ENCODE results near the gene ADAM30. TPM values are rescaled to one million over a fixed set of nuclear protein-coding genes. Genes with fewer than 3 reads are reported as not detected.

Gene ADAM30
- total and polyA plus RNA-seq, 3 experiments from 2014 or later: not detected

DNA sequence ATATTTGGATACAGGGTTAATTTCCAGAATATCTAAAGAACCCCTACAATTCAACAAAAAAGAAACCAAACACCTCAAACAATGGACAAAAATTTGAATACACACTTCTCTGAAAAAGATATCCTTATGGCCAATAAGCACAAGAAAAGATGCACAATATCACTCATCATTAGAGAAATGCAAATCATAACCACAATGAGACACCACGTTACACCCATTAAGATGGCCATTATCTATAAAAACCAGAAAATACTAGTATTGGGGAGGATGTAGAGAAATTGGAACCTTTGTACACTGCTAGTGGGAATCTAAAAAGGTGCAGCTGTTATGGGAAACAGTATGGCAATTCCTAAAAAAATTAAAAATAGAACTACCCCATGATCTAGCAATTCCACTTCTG is 4.9 kb downstream of the ADAM30 start:
- H3K36me3 Mint-ChIP-seq: peaks cover 0 to 18% (median 0%) of the 10 kb centered on the region in 3 donors
- no peaks in the 10 kb centered on the region for H3K36me3 ChIP-seq (ENCODE audit: insufficient read depth, low read length)
- no peaks in the 10 kb centered on the region for H3K4me1 ChIP-seq (ENCODE audit: insufficient read depth, low read length)
- no peaks in the 10 kb centered on the region for H3K9me3 ChIP-seq (ENCODE audit: low read length)
- peaks cover 3 to 14% (median 11%) of the 10 kb centered on the region in 5 donors for H3K9me3 Mint-ChIP-seq
- no peak overlapping the region for H3K27ac Mint-ChIP-seq
- H3K27ac ChIP-seq (ENCODE audit: low read depth, low read length): no peak overlapping the region
- no peak for DNase-seq
- ChIA-PET POLR2A (no interaction called here), CTCF (no interaction called here)
- H3K27me3 ChIP-seq (ENCODE audit: insufficient read depth, low read length, poor library complexity, severe bottlenecking): no peaks in the 10 kb centered on the region
- H3K4me1 Mint-ChIP-seq: peaks cover 0 to 12% (median 11%) of the 10 kb centered on the region in 3 donors
- H3K4me3 Mint-ChIP-seq: no peak overlapping the region
- no peak overlapping the region for H3K4me3 ChIP-seq (ENCODE audit: low read length)
- H3K27me3 Mint-ChIP-seq: peaks cover 11 to 49% of the 10 kb centered on the region in 2 donors

DNA sequence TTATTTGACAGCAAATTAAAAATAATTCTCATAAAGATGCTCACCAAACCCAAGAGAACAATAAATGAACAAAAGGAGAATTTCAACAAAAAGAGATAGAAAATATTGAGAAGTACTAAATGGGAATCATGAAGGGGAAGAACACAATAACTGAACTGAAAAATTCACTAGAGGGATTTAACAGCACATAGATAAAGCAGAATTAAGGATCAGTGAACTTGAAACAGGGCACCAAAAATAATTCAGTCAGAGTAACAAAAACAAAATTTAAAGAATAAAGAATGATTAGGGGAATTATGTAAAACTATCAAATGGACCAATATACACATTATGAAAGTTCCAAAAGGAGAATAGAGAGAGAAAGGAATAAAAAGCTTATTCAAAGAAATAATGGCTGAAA is 7.8 kb downstream of the ADAM30 start:
- no peaks in the 10 kb centered on the region for H3K27me3 ChIP-seq (ENCODE audit: insufficient read depth, low read length, poor library complexity, severe bottlenecking)
- H3K36me3 ChIP-seq (ENCODE audit: insufficient read depth, low read length): no peaks in the 10 kb centered on the region
- CTCF ChIA-PET: no interaction called here
- DNase-seq: no peak
- H3K4me1 ChIP-seq (ENCODE audit: insufficient read depth, low read length): no peaks in the 10 kb centered on the region
- Mint-ChIP-seq H3K36me3 (peaks cover 0 to 18% (median 0%) of the 10 kb centered on the region in 3 donors), H3K9me3 (peaks cover 3 to 14% (median 11%) of the 10 kb centered on the region in 5 donors), H3K4me1 (peaks cover 0 to 6% (median 5%) of the 10 kb centered on the region in 3 donors), H3K4me3 (no peak overlapping the region), H3K27me3 (peaks cover 15 to 49% of the 10 kb centered on the region in 2 donors), H3K27ac (no peak overlapping the region)
- H3K27ac ChIP-seq (ENCODE audit: low read depth, low read length): no peak overlapping the region
- no peak overlapping the region for H3K4me3 ChIP-seq (ENCODE audit: low read length)
- POLR2A ChIA-PET: no interaction called here
- no peaks in the 10 kb centered on the region for H3K9me3 ChIP-seq (ENCODE audit: low read length)

DNA sequence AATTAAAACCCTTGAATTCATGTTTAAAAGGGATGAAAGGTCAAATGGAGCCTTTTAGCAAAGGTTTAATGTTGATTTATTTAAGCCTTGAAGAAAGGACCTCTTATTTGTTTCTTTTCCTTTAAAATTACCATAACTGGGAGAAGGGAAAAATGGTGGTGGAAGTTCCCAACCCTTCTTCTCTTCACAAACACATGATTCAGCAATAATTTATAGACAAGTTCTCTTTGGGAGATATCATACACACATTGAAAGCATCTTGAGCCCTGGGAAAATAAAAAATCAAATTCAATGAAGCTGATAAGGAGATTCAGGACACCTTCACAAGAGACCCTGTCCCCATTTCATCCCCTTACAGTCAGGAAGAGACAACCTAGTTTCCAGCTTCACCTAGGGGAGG is 8.9 kb downstream of the ADAM30 start:
- no peaks in the 10 kb centered on the region for H3K36me3 ChIP-seq (ENCODE audit: insufficient read depth, low read length)
- CTCF ChIA-PET: interaction anchor here (1.6 kb wide), 1 partner anchor 9 kb away, joined by 6 read pairs; no protein-coding TSS in a partner anchor
- H3K27me3 ChIP-seq (ENCODE audit: insufficient read depth, low read length, poor library complexity, severe bottlenecking): no peaks in the 10 kb centered on the region
- H3K27ac ChIP-seq (ENCODE audit: low read depth, low read length): no peak overlapping the region
- no peak overlapping the region for H3K4me3 ChIP-seq (ENCODE audit: low read length)
- no peak for DNase-seq
- H3K9me3 Mint-ChIP-seq: peaks cover 3 to 14% (median 11%) of the 10 kb centered on the region in 5 donors
- no peak overlapping the region for H3K27ac Mint-ChIP-seq
- no peaks in the 10 kb centered on the region for H3K4me1 Mint-ChIP-seq
- peaks cover 0 to 18% (median 0%) of the 10 kb centered on the region in 3 donors for H3K36me3 Mint-ChIP-seq
- H3K4me1 ChIP-seq (ENCODE audit: insufficient read depth, low read length): no peaks in the 10 kb centered on the region
- no peak overlapping the region for H3K4me3 Mint-ChIP-seq
- H3K9me3 ChIP-seq (ENCODE audit: low read length): no peaks in the 10 kb centered on the region
- POLR2A ChIA-PET: no interaction called here
- peaks cover 15 to 45% of the 10 kb centered on the region in 2 donors for H3K27me3 Mint-ChIP-seq

- Histone ChIP-seq H3K27me3 (ENCODE audit: insufficient read depth, low read length, poor library complexity, severe bottlenecking) (no peaks in the 10 kb centered on the region), H3K36me3 (ENCODE audit: insufficient read depth, low read length) (no peaks in the 10 kb centered on the region), H3K4me1 (ENCODE audit: insufficient read depth, low read length) (no peaks in the 10 kb centered on the region), H3K9me3 (ENCODE audit: low read length) (no peaks in the 10 kb centered on the region), H3K27ac (ENCODE audit: low read depth, low read length) (no peak overlapping the region), H3K4me3 (ENCODE audit: low read length) (no peak overlapping the region)
- H3K27me3 Mint-ChIP-seq: peaks cover 15 to 41% of the 10 kb centered on the region in 2 donors
- ChIA-PET CTCF (interaction anchor here (1.1 to 1.6 kb wide), 2 partner anchors 8 to 15 kb away, joined by 4 to 6 read pairs; no protein-coding TSS in a partner anchor), POLR2A (no interaction called here)
- H3K4me3 Mint-ChIP-seq: no peak overlapping the region
- peaks cover 0 to 18% (median 0%) of the 10 kb centered on the region in 3 donors for H3K36me3 Mint-ChIP-seq
- H3K9me3 Mint-ChIP-seq: peaks cover 3 to 14% (median 11%) of the 10 kb centered on the region in 5 donors
- peak; percentile 5 to 59 (median 33) for DNase-seq
- H3K27ac Mint-ChIP-seq: no peak overlapping the region
- H3K4me1 Mint-ChIP-seq: no peaks in the 10 kb centered on the region
Measured at GRCh38 chr1:119885903-119886783, 10.2 kb downstream of the ADAM30 start.

DNA sequence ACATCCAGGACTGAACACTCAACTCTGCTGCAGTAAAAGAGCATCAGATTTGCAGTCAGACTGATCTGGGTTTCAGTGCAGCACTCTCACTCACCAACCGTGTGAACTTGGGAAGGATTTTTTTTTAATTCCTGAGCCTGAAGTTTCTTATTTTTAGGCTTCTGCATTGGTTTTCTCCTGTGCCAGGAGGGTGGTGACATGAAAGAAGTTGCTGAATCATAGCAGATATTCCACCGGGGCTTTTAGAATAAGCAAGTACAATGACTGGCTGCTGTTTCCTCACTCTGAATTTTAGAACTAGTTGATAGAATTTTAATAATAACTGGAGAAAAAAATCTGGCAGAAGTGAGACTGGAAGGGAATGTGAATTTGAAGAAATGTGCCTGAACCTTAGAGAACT is 11.6 kb downstream of the ADAM30 start:
- CTCF ChIA-PET: interaction anchor here (1.3 kb wide), 1 partner anchor 13 kb away, joined by 5 read pairs; no protein-coding TSS in a partner anchor
- DNase-seq: no peak
- no peak overlapping the region for H3K27ac Mint-ChIP-seq
- Histone ChIP-seq H3K4me3 (ENCODE audit: low read length) (no peak overlapping the region), H3K36me3 (ENCODE audit: insufficient read depth, low read length) (no peaks in the 10 kb centered on the region), H3K9me3 (ENCODE audit: low read length) (no peaks in the 10 kb centered on the region), H3K4me1 (ENCODE audit: insufficient read depth, low read length) (no peaks in the 10 kb centered on the region), H3K27ac (ENCODE audit: low read depth, low read length) (no peak overlapping the region), H3K27me3 (ENCODE audit: insufficient read depth, low read length, poor library complexity, severe bottlenecking) (no peaks in the 10 kb centered on the region)
- POLR2A ChIA-PET: no interaction called here
- H3K9me3 Mint-ChIP-seq: peaks cover 3 to 14% (median 11%) of the 10 kb centered on the region in 5 donors
- no peak overlapping the region for H3K4me3 Mint-ChIP-seq
- no peaks in the 10 kb centered on the region for H3K4me1 Mint-ChIP-seq
- peaks cover 0 to 18% (median 0%) of the 10 kb centered on the region in 3 donors for H3K36me3 Mint-ChIP-seq
- H3K27me3 Mint-ChIP-seq: peaks cover 17 to 53% of the 10 kb centered on the region in 2 donors

DNA sequence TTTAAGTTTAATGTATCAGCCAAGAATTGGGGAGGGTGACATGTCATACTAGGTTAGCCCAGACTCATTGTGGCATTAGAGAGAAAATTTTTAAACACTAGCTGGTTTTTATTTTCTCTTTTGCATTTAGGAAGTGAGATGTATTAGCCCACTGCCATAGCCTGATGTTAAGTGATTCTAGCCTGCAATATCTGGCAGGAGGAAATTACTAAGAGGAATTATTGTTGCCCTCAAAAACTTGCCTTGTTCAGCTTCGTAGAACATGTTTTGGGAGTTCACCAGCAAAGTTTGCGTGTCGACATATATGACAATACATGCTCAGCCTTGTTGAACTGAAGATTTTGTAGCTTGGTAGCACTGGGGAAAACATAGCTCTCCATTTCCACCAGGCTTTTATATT is 12.5 kb downstream of the ADAM30 start:
- H3K4me1 ChIP-seq (ENCODE audit: insufficient read depth, low read length): no peaks in the 10 kb centered on the region
- H3K4me1 Mint-ChIP-seq: no peaks in the 10 kb centered on the region
- CTCF ChIA-PET: interaction anchor here (1.3 kb wide), 1 partner anchor 12 kb away, joined by 5 read pairs; no protein-coding TSS in a partner anchor
- peaks cover 18 to 47% of the 10 kb centered on the region in 2 donors for H3K27me3 Mint-ChIP-seq
- no peak overlapping the region for H3K4me3 ChIP-seq (ENCODE audit: low read length)
- no peaks in the 10 kb centered on the region for H3K27me3 ChIP-seq (ENCODE audit: insufficient read depth, low read length, poor library complexity, severe bottlenecking)
- DNase-seq: no peak
- H3K4me3 Mint-ChIP-seq: no peak overlapping the region
- POLR2A ChIA-PET: no interaction called here
- H3K9me3 Mint-ChIP-seq: peaks cover 3 to 11% (median 8%) of the 10 kb centered on the region in 5 donors
- H3K27ac Mint-ChIP-seq: no peak overlapping the region
- no peaks in the 10 kb centered on the region for H3K9me3 ChIP-seq (ENCODE audit: low read length)
- peaks cover 0 to 11% (median 0%) of the 10 kb centered on the region in 3 donors for H3K36me3 Mint-ChIP-seq
- H3K36me3 ChIP-seq (ENCODE audit: insufficient read depth, low read length): no peaks in the 10 kb centered on the region
- no peak overlapping the region for H3K27ac ChIP-seq (ENCODE audit: low read depth, low read length)

- DNase-seq: no peak
- no peak overlapping the region for H3K27ac Mint-ChIP-seq
- Histone ChIP-seq H3K36me3 (ENCODE audit: insufficient read depth, low read length) (no peaks in the 10 kb centered on the region), H3K4me1 (ENCODE audit: insufficient read depth, low read length) (no peaks in the 10 kb centered on the region), H3K27ac (ENCODE audit: low read depth, low read length) (no peak overlapping the region), H3K9me3 (ENCODE audit: low read length) (no peaks in the 10 kb centered on the region), H3K27me3 (ENCODE audit: insufficient read depth, low read length, poor library complexity, severe bottlenecking) (no peaks in the 10 kb centered on the region), H3K4me3 (ENCODE audit: low read length) (no peak overlapping the region)
- H3K4me1 Mint-ChIP-seq: no peaks in the 10 kb centered on the region
- H3K4me3 Mint-ChIP-seq: no peak overlapping the region
- ChIA-PET POLR2A (no interaction called here), CTCF (no interaction called here)
- no peaks in the 10 kb centered on the region for H3K9me3 Mint-ChIP-seq
- H3K36me3 Mint-ChIP-seq: no peaks in the 10 kb centered on the region
- peaks cover 11 to 42% of the 10 kb centered on the region in 2 donors for H3K27me3 Mint-ChIP-seq
Measured at GRCh38 chr1:119882132-119883049, 13.9 kb downstream of the ADAM30 start.

Measured in CD8-positive, alpha-beta memory T cell (primary cell).